Sigmoid colon (tissue), 7 donors: ENCODE measurements around the gene LSM6. TPM values are rescaled to one million over a fixed set of nuclear protein-coding genes. Genes with fewer than 3 reads are reported as not detected.

Experiments
- DNase-seq: peaks from one replicate; pipeline ENCODE4 v3.0.0-alpha.2; 2019
- H3K27ac ChIP-seq, 4 donors: fragments of 200-600 bp; sonication (generic); one replicate each; pipeline ENCODE4 v1.5.1; 2016 to 2019; ENCODE audit warnings: mild to moderate bottlenecking in 1 of 4
- H3K27me3 ChIP-seq, 3 donors: fragments of 200-600 bp; sonication (generic); one replicate each; pipeline ENCODE4 v1.5.1; 2019; ENCODE audit warnings: mild to moderate bottlenecking in 1 of 3
- H3K36me3 ChIP-seq, 4 donors: fragments of 200-600 bp; sonication (generic); one replicate each; pipeline ENCODE4 v1.5.1; 2016 to 2019
- H3K4me1 ChIP-seq, 4 donors: fragments of 200-600 bp; sonication (generic); one replicate each; pipeline ENCODE4 v1.5.1; 2017 to 2019
- H3K4me3 ChIP-seq, 4 donors: fragments of 200-600 bp; sonication (generic); one replicate each; pipeline ENCODE4 v1.5.1; 2017 to 2019; ENCODE audit warnings: mild to moderate bottlenecking in 2 of 4, moderate library complexity in 1 of 4
- H3K9me3 ChIP-seq, 4 donors: fragments of 200-600 bp in 3 of 4; sonication (generic) in 3 of 4; one replicate each; pipeline versions ENCODE4 v1.5.1 to v1.6.1; 2013 to 2019
- CTCF ChIP-seq, 4 experiments: fragments of 450-650 bp in 3 of 4; fragments of 200-600 bp in 1 of 4; IDR thresholded peaks; one replicate each; pipeline ENCODE4 v1.5.1; 2016 to 2019; ENCODE audit warnings: antibody characterized with exemption in 4 of 4, mild to moderate bottlenecking in 3 of 4, moderate library complexity in 2 of 4
- EP300 ChIP-seq, 4 donors: sonication (generic); formaldehyde crosslinking; IDR thresholded peaks; one replicate each; pipeline ENCODE4 v1.6.1; 2017; ENCODE audit warnings: antibody characterized with exemption in 4 of 4
- POLR2A ChIP-seq, 2 donors: fragments of 450-650 bp; IDR thresholded peaks; one replicate each; pipeline ENCODE4 v1.6.1; 2016; ENCODE audit warnings: antibody characterized with exemption in 2 of 2, mild to moderate bottlenecking in 2 of 2, moderate library complexity in 2 of 2
- POLR2AphosphoS5 ChIP-seq, 4 donors: sonication (generic); formaldehyde crosslinking; IDR thresholded peaks; one replicate each; pipeline ENCODE4 v1.6.1; 2017; ENCODE audit warnings: antibody characterized with exemption in 4 of 4
- WGBS, 2 donors: extraction: QIAGEN DNeasy Blood & Tissue Kit; methylation state at CpG; one replicate each; pipeline ENCODE4 v1.1.7; 2013; 5-methylcytosine and 5-hydroxymethylcytosine counted together
- intact Hi-C: fragments of 100-400 bp; cut with DNase I; formaldehyde crosslinking; loops from one replicate; pipeline ENCODE4 v1.15.1; 2023
- polyA plus RNA-seq, 3 donors: library from polyadenylated mRNA; stranded (reverse); fragments of 200-250 nt; gene quantifications; one replicate each; pipeline ENCODE4 v1.2.3, GENCODE V29; 2013
- total RNA-seq, 4 donors: library from RNA; depleted of rRNA; stranded (reverse); fragments of >200 nt; gene quantifications; one replicate each; pipeline ENCODE4 v1.1.0, GENCODE V29; 2016
- donor health status: healthy with polysubstance abuse.
- donor health status: Bipolar disorder and iron deficiency.
- donor health status: healthy.

The LSM6 gene
- total and polyA plus RNA-seq, 7 donors, result 16.9 to 78.9 (median 51.5) TPM

DNA sequence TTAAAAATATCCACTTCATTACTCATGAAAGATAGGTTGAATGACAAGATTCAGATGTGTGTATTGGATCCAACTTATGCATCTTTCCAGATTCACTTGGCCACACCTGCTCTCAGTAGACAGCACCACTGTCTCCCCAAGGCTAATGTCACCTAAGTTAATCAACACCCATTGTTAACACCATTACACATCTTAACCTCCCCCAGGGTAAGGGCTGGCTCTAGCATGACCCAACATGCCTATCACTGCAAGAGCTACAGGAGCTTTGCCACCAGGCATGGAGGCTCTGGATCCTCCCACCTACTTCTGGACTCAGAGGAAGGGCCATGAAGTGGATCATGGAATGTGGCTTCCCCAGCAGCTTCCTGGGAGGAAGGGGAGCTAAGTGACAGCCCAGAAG, 32.8 kb upstream of the LSM6 start:
- intact Hi-C loops, result no loop called here
- Histone ChIP-seq H3K36me3 (no peaks in the 10 kb centered on the region), H3K4me1 (no peaks in the 10 kb centered on the region), H3K4me3 (no peak overlapping the region), H3K27ac (no peak overlapping the region), H3K27me3 (no peaks in the 10 kb centered on the region), H3K9me3 (no peaks in the 10 kb centered on the region)
- no peak for TF ChIP-seq CTCF (IDR thresholded peaks at IDR 0.05)
- TF ChIP-seq POLR2A (IDR thresholded peaks at IDR 0.05), result no peak
- TF ChIP-seq POLR2AphosphoS5 (IDR thresholded peaks at IDR 0.05), result no peak
- TF ChIP-seq EP300 (IDR thresholded peaks at IDR 0.05), result no peak
- no peak for DNase-seq

DNA sequence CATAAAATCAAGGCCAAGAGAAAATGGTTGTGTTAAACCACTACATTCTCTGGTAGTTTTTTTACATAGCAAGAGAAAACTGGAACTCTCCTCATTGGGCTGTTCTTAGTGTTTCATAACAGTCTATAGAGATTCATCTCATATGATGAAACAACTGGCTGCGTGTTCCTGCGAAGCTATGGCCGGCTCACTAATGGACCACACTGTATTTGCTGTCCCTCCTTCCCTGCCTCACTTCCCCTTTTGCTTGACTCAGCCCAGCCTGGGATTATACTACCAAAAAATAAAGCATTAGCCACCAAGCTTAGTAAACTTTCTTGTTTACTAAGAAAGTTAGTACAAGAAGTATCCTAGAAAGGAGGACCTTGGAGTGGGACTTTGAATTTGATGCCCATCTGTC, 31.6 kb upstream of the LSM6 start:
- intact Hi-C loops, result no loop called here
- H3K4me1 ChIP-seq, result no peaks in the 10 kb centered on the region
- H3K4me3 ChIP-seq, result no peak overlapping the region
- H3K36me3 ChIP-seq, result no peaks in the 10 kb centered on the region
- no peaks in the 10 kb centered on the region for H3K27me3 ChIP-seq
- TF ChIP-seq CTCF (IDR thresholded peaks at IDR 0.05) (no peak), POLR2AphosphoS5 (IDR thresholded peaks at IDR 0.05) (no peak), EP300 (IDR thresholded peaks at IDR 0.05) (no peak), POLR2A (IDR thresholded peaks at IDR 0.05) (no peak)
- 89 to 91% methylated on average over 3 of the region's 3 CpGs for WGBS, 2 donors
- no peak overlapping the region for H3K27ac ChIP-seq
- H3K9me3 ChIP-seq, result no peaks in the 10 kb centered on the region
- DNase-seq, result no peak

- TF ChIP-seq POLR2AphosphoS5 (IDR thresholded peaks at IDR 0.05) (no peak), EP300 (IDR thresholded peaks at IDR 0.05) (no peak), CTCF (IDR thresholded peaks at IDR 0.05) (no peak)
- H3K27ac ChIP-seq, result no peak overlapping the region
- 82 to 83% methylated on average over 3 of the region's 3 CpGs for WGBS, 2 donors
These were observed 28.6 kb upstream of the LSM6 start for GRCh38 chr4:146146918-146147317.

GRCh38 chr4:146148021-146148420, 27.5 kb upstream of the LSM6 start:
- H3K36me3 ChIP-seq, result no peaks in the 10 kb centered on the region
- no peaks in the 10 kb centered on the region for H3K9me3 ChIP-seq
- intact Hi-C loops, result no loop called here
- no peaks in the 10 kb centered on the region for H3K27me3 ChIP-seq
- no peak overlapping the region for H3K4me3 ChIP-seq
- TF ChIP-seq EP300 (IDR thresholded peaks at IDR 0.05) (no peak), POLR2A (IDR thresholded peaks at IDR 0.05) (no peak), CTCF (IDR thresholded peaks at IDR 0.05) (no peak), POLR2AphosphoS5 (IDR thresholded peaks at IDR 0.05) (no peak)
- 94 to 96% methylated on average over 4 of the region's 4 CpGs for WGBS, 2 donors
- H3K27ac ChIP-seq, result no peak overlapping the region
- no peak for DNase-seq
- H3K4me1 ChIP-seq, result no peaks in the 10 kb centered on the region

More at GRCh38 chr4:146146918-146147317, 28.6 kb upstream of the LSM6 start:
- H3K27me3 ChIP-seq, result no peaks in the 10 kb centered on the region
- intact Hi-C loops, result no loop called here
- no peak overlapping the region for H3K4me3 ChIP-seq
- H3K9me3 ChIP-seq, result no peaks in the 10 kb centered on the region
- no peak for DNase-seq
- no peaks in the 10 kb centered on the region for H3K36me3 ChIP-seq
- H3K4me1 ChIP-seq, result no peaks in the 10 kb centered on the region

DNA sequence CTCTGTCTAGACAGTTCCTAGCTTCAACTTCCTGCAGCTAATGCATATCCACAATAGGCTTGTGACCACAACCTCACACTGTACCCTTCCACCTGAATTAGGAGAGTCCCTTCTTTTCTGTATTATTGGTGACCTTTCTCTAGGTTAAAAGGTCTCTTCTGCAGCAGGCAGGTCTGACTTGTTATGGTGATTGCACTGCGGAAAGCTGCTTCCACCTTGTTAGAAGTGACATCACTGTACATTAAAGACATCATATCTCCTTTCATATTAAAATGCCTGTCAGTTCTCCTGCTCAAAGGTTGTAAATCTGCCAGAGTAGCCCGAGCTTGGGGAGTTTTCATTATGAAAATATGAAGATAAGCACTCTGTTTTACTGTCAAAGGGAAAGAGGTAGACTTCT, 21.5 kb upstream of the LSM6 start:
- DNase-seq, result no peak
- intact Hi-C loops, result no loop called here
- H3K4me1 ChIP-seq, result no peaks in the 10 kb centered on the region
- peaks cover 0 to 4% (median 0%) of the 10 kb centered on the region in 4 donors for H3K9me3 ChIP-seq
- 28 to 54% methylated on average over 2 of the region's 2 CpGs for WGBS, 2 donors
- no peaks in the 10 kb centered on the region for H3K36me3 ChIP-seq
- H3K27ac ChIP-seq, result no peak overlapping the region
- H3K4me3 ChIP-seq, result no peak overlapping the region
- no peaks in the 10 kb centered on the region for H3K27me3 ChIP-seq
- no peak for TF ChIP-seq CTCF (IDR thresholded peaks at IDR 0.05)
- TF ChIP-seq POLR2AphosphoS5 (IDR thresholded peaks at IDR 0.05), result no peak
- no peak for TF ChIP-seq EP300 (IDR thresholded peaks at IDR 0.05)
- no peak for TF ChIP-seq POLR2A (IDR thresholded peaks at IDR 0.05)
